NB4 (cell line): ENCODE measurements around the gene CFAP58.

Experiments used
- DNase-seq: peaks from one replicate; pipeline ENCODE4 v3.0.0; 2010; ENCODE audit warnings: low read depth
- H3K4me3 ChIP-seq: one replicate; pipeline ENCODE4 v1.5.1; 2011; ENCODE audit warnings: mild to moderate bottlenecking, low read depth, low read length, moderate library complexity
- CTCF ChIP-seq: IDR thresholded peaks from one replicate; pipeline ENCODE4 v1.5.1; 2012; ENCODE audit warnings: low read depth, low read length
- MAX ChIP-seq: IDR thresholded peaks from 2 replicates; pipeline ENCODE4 v1.6.1; 2011; ENCODE audit warnings: low read depth, low read length
- MYC ChIP-seq: IDR thresholded peaks from 2 replicates; pipeline ENCODE4 v1.6.1; 2011; ENCODE audit warnings: low read depth, low read length
- POLR2A ChIP-seq: IDR thresholded peaks from 2 replicates; pipeline ENCODE4 v1.6.1; 2011; ENCODE audit warnings: mild to moderate bottlenecking; ENCODE audit not compliant: insufficient read length; ENCODE audit errors: extremely low read depth

The CFAP58 gene

GRCh38 chr10:104328896-104329710, 24.5 kb upstream of the CFAP58 start:
- TF ChIP-seq CTCF: no peak
- peak; percentile 45 for TF ChIP-seq MYC
- DNase-seq: peak; percentile 95
- peak overlapping the region; percentile 56 for H3K4me3 ChIP-seq

GRCh38 chr10:104329735-104330134, 23.9 kb upstream of the CFAP58 start:
- TF ChIP-seq MYC: no peak
- H3K4me3 ChIP-seq: peak overlapping the region; percentile 33
- peak; percentile 78 for DNase-seq

GRCh38 chr10:104330168-104331110, 23.2 kb upstream of the CFAP58 start:
- no peak overlapping the region for H3K4me3 ChIP-seq
- TF ChIP-seq MAX: no peak
- TF ChIP-seq POLR2A: no peak
- no peak for TF ChIP-seq MYC
- TF ChIP-seq CTCF: no peak
- no peak for DNase-seq

GRCh38 chr10:104331208-104331838, 22.3 kb upstream of the CFAP58 start:
- H3K4me3 ChIP-seq: no peak overlapping the region

GRCh38 chr10:104332243-104333031, 21.2 kb upstream of the CFAP58 start:
- TF ChIP-seq CTCF: no peak
- no peak for TF ChIP-seq POLR2A
- TF ChIP-seq MYC: no peak
- TF ChIP-seq MAX: no peak
- DNase-seq: no peak
- no peak overlapping the region for H3K4me3 ChIP-seq

More at GRCh38 chr10:104331208-104331838, 22.3 kb upstream of the CFAP58 start:
- no peak for DNase-seq
- TF ChIP-seq CTCF (no peak), POLR2A (no peak), MAX (no peak), MYC (no peak)
